IPS-NIHi7 (cell line): ENCODE data around the gene PRG2.
"Not testable (repeated sequence)": the region's sequence is repeated elsewhere in the genome, so short reads cannot be mapped to it uniquely, and the experiment has no call there.

Experiments
- DNase-seq: peaks from one replicate; pipeline ENCODE4 v3.0.0; 2012; ENCODE audit warnings: mixed read lengths; ENCODE audit errors: extremely low spot score

PRG2 gene

GRCh38 chr11:57347336-57347735 is 43.1 kb downstream of the PRG2 start:
- DNase-seq = no peak

- DNase-seq = peak; percentile 87
Observed at GRCh38 chr11:57345555-57346211, 44.8 kb downstream of the PRG2 start.

GRCh38 chr11:57344826-57345225 is 45.6 kb downstream of the PRG2 start:
- DNase-seq = no peak

- no peak for DNase-seq
Observed at GRCh38 chr11:57343825-57344224, 46.6 kb downstream of the PRG2 start.

- DNase-seq = no peak
Observed at GRCh38 chr11:57342702-57343101, 47.7 kb downstream of the PRG2 start.

DNA sequence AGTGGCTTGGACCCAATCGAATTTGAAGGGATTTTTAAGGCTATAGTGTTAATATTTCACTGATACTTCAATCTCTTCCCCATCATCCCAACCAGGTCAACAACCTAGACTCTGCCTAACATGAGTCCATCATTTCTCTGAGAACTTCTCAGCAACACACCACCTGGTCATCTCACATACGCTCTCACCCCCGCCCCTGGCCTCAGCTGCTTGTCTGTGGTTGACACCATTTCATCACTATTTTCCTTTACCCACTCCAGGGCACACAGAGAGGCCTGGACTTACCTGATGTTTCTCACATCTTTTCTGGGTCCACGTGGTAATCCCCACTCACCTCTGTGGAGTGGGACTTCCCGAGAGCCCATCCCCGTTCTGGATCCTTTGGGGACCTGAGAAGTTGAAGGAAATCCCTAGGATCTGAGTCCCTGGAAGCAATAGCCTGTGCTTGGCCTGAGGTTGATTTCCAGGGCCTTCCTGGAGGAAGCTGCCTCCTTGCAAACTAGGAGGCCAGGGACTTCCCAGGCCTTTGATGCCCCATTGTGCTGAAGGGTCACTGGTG is 49.1 kb downstream of the PRG2 start:
- DNase-seq = no peak

GRCh38 chr11:57340039-57340615 is 50.3 kb downstream of the PRG2 start:
- DNase-seq = peak; percentile 58

- DNase-seq = no peak
Observed at GRCh38 chr11:57339328-57339727, 51.1 kb downstream of the PRG2 start.

DNA sequence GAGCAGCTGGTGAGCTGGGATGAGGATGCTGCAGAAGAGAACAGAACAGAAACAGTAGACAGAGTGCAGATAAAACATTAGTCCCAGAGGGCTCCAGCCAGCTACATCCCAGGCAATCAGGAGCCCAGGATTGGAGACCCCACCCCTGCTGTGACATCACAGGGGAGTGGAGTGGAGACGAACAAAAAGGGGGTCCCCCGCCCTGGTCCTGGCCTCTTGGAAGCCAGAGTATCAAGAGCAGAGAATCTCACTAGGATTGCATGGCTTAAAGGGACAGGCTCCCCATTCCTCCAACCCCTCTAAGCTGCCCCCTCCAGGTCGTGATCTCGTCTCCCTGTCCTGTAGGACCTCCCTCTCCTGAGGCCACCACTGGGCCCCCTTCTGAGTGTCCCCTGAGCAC is 52.3 kb downstream of the PRG2 start, which contains the start of gene P2RX3:
Gene P2RX3, plus strand, starts transcription at position 211 of the 400 bp plus-strand sequence. CDS start 199 bp downstream, outside the sequence.
- no peak for DNase-seq

DNA sequence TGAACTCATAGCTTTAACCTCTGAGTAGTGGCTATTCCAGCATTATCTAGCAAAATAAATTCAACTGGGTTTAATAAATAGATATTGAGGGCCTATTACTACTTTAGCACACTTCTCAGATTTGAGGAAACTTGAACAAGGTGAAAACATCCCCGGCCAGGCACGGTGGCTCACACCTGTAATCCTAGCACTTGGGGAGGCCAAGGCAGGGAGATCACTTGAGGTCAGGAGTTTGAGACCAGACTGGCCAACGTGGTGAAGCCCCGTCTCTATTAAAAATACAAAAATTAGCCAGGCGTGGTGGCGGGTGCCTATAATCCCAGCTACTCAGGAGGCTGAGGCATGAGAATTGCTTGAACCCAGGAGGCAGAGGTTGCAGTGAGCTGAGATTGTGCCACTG is 53.6 kb downstream of the PRG2 start:
- DNase-seq = not testable (repeated sequence)
